ENCODE results near the gene PARP8.
"Not testable (repeated sequence)": the region's sequence is repeated elsewhere in the genome, so short reads cannot be mapped to it uniquely, and the experiment has no call there.

Gene PARP8

GRCh38 chr5:50767588-50767987 lies 101.2 kb downstream of the PARP8 start:
- Histone ChIP-seq H3K27ac (ENCODE audit: low read length) (no peak overlapping the region), H3K4me3 (ENCODE audit: low read length) (no peak overlapping the region), H3K9me3 (ENCODE audit: control insufficient read depth, insufficient read depth, low read length) (no peaks in the 10 kb centered on the region), H3K4me1 (ENCODE audit: control insufficient read depth, insufficient read depth, low read length) (no peaks in the 10 kb centered on the region), H3K36me3 (ENCODE audit: control insufficient read depth, insufficient read depth, low read length) (no peaks in the 10 kb centered on the region), H3K27me3 (ENCODE audit: control insufficient read depth, insufficient read depth, low read length) (no peaks in the 10 kb centered on the region)
- no peak for DNase-seq (ENCODE audit: low read depth, low spot score)
- WGBS (ENCODE audit: insufficient coverage, insufficient read length), result no CpG with 5 or more reads among the region's 1 CpG

GRCh38 chr5:50768634-50769033 lies 102.2 kb downstream of the PARP8 start:
- DNase-seq (ENCODE audit: low read depth, low spot score), result no peak
- Histone ChIP-seq H3K4me1 (ENCODE audit: control insufficient read depth, insufficient read depth, low read length) (no peaks in the 10 kb centered on the region), H3K27me3 (ENCODE audit: control insufficient read depth, insufficient read depth, low read length) (no peaks in the 10 kb centered on the region), H3K9me3 (ENCODE audit: control insufficient read depth, insufficient read depth, low read length) (no peaks in the 10 kb centered on the region), H3K4me3 (ENCODE audit: low read length) (no peak overlapping the region), H3K36me3 (ENCODE audit: control insufficient read depth, insufficient read depth, low read length) (no peaks in the 10 kb centered on the region), H3K27ac (ENCODE audit: low read length) (no peak overlapping the region)
- no CpG with 5 or more reads among the region's 4 CpGs for WGBS (ENCODE audit: insufficient coverage, insufficient read length)

GRCh38 chr5:50770441-50770840 lies 104.0 kb downstream of the PARP8 start:
- no peak overlapping the region for H3K27ac ChIP-seq (ENCODE audit: low read length)
- H3K4me3 ChIP-seq (ENCODE audit: low read length), result no peak overlapping the region
- no peaks in the 10 kb centered on the region for H3K36me3 ChIP-seq (ENCODE audit: control insufficient read depth, insufficient read depth, low read length)
- 100% methylated on average over 2 of the region's 3 CpGs for WGBS (ENCODE audit: insufficient coverage, insufficient read length)
- H3K4me1 ChIP-seq (ENCODE audit: control insufficient read depth, insufficient read depth, low read length), result no peaks in the 10 kb centered on the region
- DNase-seq (ENCODE audit: low read depth, low spot score), result no peak
- H3K9me3 ChIP-seq (ENCODE audit: control insufficient read depth, insufficient read depth, low read length), result no peaks in the 10 kb centered on the region
- no peaks in the 10 kb centered on the region for H3K27me3 ChIP-seq (ENCODE audit: control insufficient read depth, insufficient read depth, low read length)

GRCh38 chr5:50774446-50775175 lies 108.2 kb downstream of the PARP8 start:
- H3K27me3 ChIP-seq (ENCODE audit: control insufficient read depth, insufficient read depth, low read length); DNase-seq (ENCODE audit: low read depth, low spot score); H3K9me3 ChIP-seq (ENCODE audit: control insufficient read depth, insufficient read depth, low read length); H3K4me1 ChIP-seq (ENCODE audit: control insufficient read depth, insufficient read depth, low read length); H3K36me3 ChIP-seq (ENCODE audit: control insufficient read depth, insufficient read depth, low read length); H3K4me3 ChIP-seq (ENCODE audit: low read length); H3K27ac ChIP-seq (ENCODE audit: low read length): not testable (repeated sequence)
- no CpG with 5 or more reads among the region's 51 CpGs for WGBS (ENCODE audit: insufficient coverage, insufficient read length)

GRCh38 chr5:50786073-50786472 lies 119.6 kb downstream of the PARP8 start:
- Histone ChIP-seq H3K27me3 (ENCODE audit: control insufficient read depth, insufficient read depth, low read length) (no peaks in the 10 kb centered on the region), H3K9me3 (ENCODE audit: control insufficient read depth, insufficient read depth, low read length) (no peaks in the 10 kb centered on the region), H3K4me1 (ENCODE audit: control insufficient read depth, insufficient read depth, low read length) (no peaks in the 10 kb centered on the region), H3K36me3 (ENCODE audit: control insufficient read depth, insufficient read depth, low read length) (no peaks in the 10 kb centered on the region), H3K27ac (ENCODE audit: low read length) (no peak overlapping the region), H3K4me3 (ENCODE audit: low read length) (no peak overlapping the region)
- DNase-seq (ENCODE audit: low read depth, low spot score), result no peak

GRCh38 chr5:50791813-50792212 lies 125.4 kb downstream of the PARP8 start:
- no peak overlapping the region for H3K27ac ChIP-seq (ENCODE audit: low read length)
- H3K4me3 ChIP-seq (ENCODE audit: low read length), result no peak overlapping the region
- H3K9me3 ChIP-seq (ENCODE audit: control insufficient read depth, insufficient read depth, low read length), result no peaks in the 10 kb centered on the region; the same call in 1 of the 2 replicates
- no CpG with 5 or more reads among the region's 5 CpGs for WGBS (ENCODE audit: insufficient coverage, insufficient read length)
- DNase-seq (ENCODE audit: low read depth, low spot score), result no peak
- H3K36me3 ChIP-seq (ENCODE audit: control insufficient read depth, insufficient read depth, low read length), result peaks cover 4% of the 10 kb centered on the region; the same call in 1 of the 2 replicates
- H3K4me1 ChIP-seq (ENCODE audit: control insufficient read depth, insufficient read depth, low read length), result no peaks in the 10 kb centered on the region
- H3K27me3 ChIP-seq (ENCODE audit: control insufficient read depth, insufficient read depth, low read length), result no peaks in the 10 kb centered on the region

GRCh38 chr5:50792843-50793242 lies 126.4 kb downstream of the PARP8 start:
- WGBS (ENCODE audit: insufficient coverage, insufficient read length), result no CpG with 5 or more reads among the region's 5 CpGs
- peaks cover 4% of the 10 kb centered on the region; the same call in 1 of the 2 replicates for H3K36me3 ChIP-seq (ENCODE audit: control insufficient read depth, insufficient read depth, low read length)
- H3K9me3 ChIP-seq (ENCODE audit: control insufficient read depth, insufficient read depth, low read length), result no peaks in the 10 kb centered on the region; the same call in 1 of the 2 replicates
- H3K4me1 ChIP-seq (ENCODE audit: control insufficient read depth, insufficient read depth, low read length), result no peaks in the 10 kb centered on the region
- no peak for DNase-seq (ENCODE audit: low read depth, low spot score)
- no peak overlapping the region for H3K27ac ChIP-seq (ENCODE audit: low read length)
- no peaks in the 10 kb centered on the region for H3K27me3 ChIP-seq (ENCODE audit: control insufficient read depth, insufficient read depth, low read length)
- H3K4me3 ChIP-seq (ENCODE audit: low read length), result no peak overlapping the region

GRCh38 chr5:50794812-50795211 lies 128.4 kb downstream of the PARP8 start:
- no peak overlapping the region for H3K4me3 ChIP-seq (ENCODE audit: low read length)
- H3K4me1 ChIP-seq (ENCODE audit: control insufficient read depth, insufficient read depth, low read length), result no peaks in the 10 kb centered on the region
- H3K9me3 ChIP-seq (ENCODE audit: control insufficient read depth, insufficient read depth, low read length), result no peaks in the 10 kb centered on the region; the same call in 1 of the 2 replicates
- H3K36me3 ChIP-seq (ENCODE audit: control insufficient read depth, insufficient read depth, low read length), result peaks cover 4% of the 10 kb centered on the region; the same call in 1 of the 2 replicates
- no peaks in the 10 kb centered on the region for H3K27me3 ChIP-seq (ENCODE audit: control insufficient read depth, insufficient read depth, low read length)
- H3K27ac ChIP-seq (ENCODE audit: low read length), result no peak overlapping the region
- DNase-seq (ENCODE audit: low read depth, low spot score), result no peak
- no CpG with 5 or more reads among the region's 12 CpGs for WGBS (ENCODE audit: insufficient coverage, insufficient read length)

- no peaks in the 10 kb centered on the region for H3K4me1 ChIP-seq (ENCODE audit: control insufficient read depth, insufficient read depth, low read length)
- no peak overlapping the region for H3K27ac ChIP-seq (ENCODE audit: low read length)
- no peak overlapping the region for H3K4me3 ChIP-seq (ENCODE audit: low read length)
- no peak for DNase-seq (ENCODE audit: low read depth, low spot score)
- peaks cover 4% of the 10 kb centered on the region; the same call in 1 of the 2 replicates for H3K36me3 ChIP-seq (ENCODE audit: control insufficient read depth, insufficient read depth, low read length)
- WGBS (ENCODE audit: insufficient coverage, insufficient read length), result no CpG with 5 or more reads among the region's 2 CpGs
- no peaks in the 10 kb centered on the region for H3K27me3 ChIP-seq (ENCODE audit: control insufficient read depth, insufficient read depth, low read length)
- no peaks in the 10 kb centered on the region; the same call in 1 of the 2 replicates for H3K9me3 ChIP-seq (ENCODE audit: control insufficient read depth, insufficient read depth, low read length)
Measured at GRCh38 chr5:50798002-50798401, 131.6 kb downstream of the PARP8 start.

GRCh38 chr5:50799596-50799995 lies 133.2 kb downstream of the PARP8 start:
- Histone ChIP-seq H3K4me1 (ENCODE audit: control insufficient read depth, insufficient read depth, low read length) (no peaks in the 10 kb centered on the region), H3K36me3 (ENCODE audit: control insufficient read depth, insufficient read depth, low read length) (peaks cover 4% of the 10 kb centered on the region; the same call in 1 of the 2 replicates), H3K27ac (ENCODE audit: low read length) (no peak overlapping the region), H3K27me3 (ENCODE audit: control insufficient read depth, insufficient read depth, low read length) (no peaks in the 10 kb centered on the region), H3K9me3 (ENCODE audit: control insufficient read depth, insufficient read depth, low read length) (no peaks in the 10 kb centered on the region; the same call in 1 of the 2 replicates), H3K4me3 (ENCODE audit: low read length) (no peak overlapping the region)
- WGBS (ENCODE audit: insufficient coverage, insufficient read length), result no CpG with 5 or more reads among the region's 2 CpGs
- no peak for DNase-seq (ENCODE audit: low read depth, low spot score)

- Histone ChIP-seq H3K27ac (ENCODE audit: low read length) (no peak overlapping the region), H3K27me3 (ENCODE audit: control insufficient read depth, insufficient read depth, low read length) (no peaks in the 10 kb centered on the region), H3K9me3 (ENCODE audit: control insufficient read depth, insufficient read depth, low read length) (no peaks in the 10 kb centered on the region), H3K4me3 (ENCODE audit: low read length) (no peak overlapping the region), H3K4me1 (ENCODE audit: control insufficient read depth, insufficient read depth, low read length) (no peaks in the 10 kb centered on the region), H3K36me3 (ENCODE audit: control insufficient read depth, insufficient read depth, low read length) (no peaks in the 10 kb centered on the region)
- no peak for DNase-seq (ENCODE audit: low read depth, low spot score)
Measured at GRCh38 chr5:50800410-50800809, 134.0 kb downstream of the PARP8 start.
